MM.1S (cell line): Measurements from ENCODE around the gene CDC16.

Experiments
- CTCF ChIP-seq: fragments of 300-600 bp; sonication (generic); IDR thresholded peaks from 2 replicates; pipeline ENCODE4 v1.5.1; 2016; ENCODE audit warnings: antibody characterized with exemption, low read length, mixed read lengths
- EZH2 ChIP-seq: fragments of 300-600 bp; sonication (generic); optimal IDR thresholded peaks from 2 replicates; pipeline ENCODE3; 2017; ENCODE audit warnings: low read depth, mild to moderate bottlenecking, antibody characterized with exemption, low read length, mixed read lengths
- EZH2phosphoT487 ChIP-seq: fragments of 300-600 bp; sonication (generic); IDR thresholded peaks from 2 replicates; pipeline ENCODE4 v1.6.1; 2018; ENCODE audit warnings: antibody characterized with exemption, low read length

GRCh38 chr13:114310956-114311355 lies 76.3 kb downstream of the CDC16 start:
- no peak for TF ChIP-seq EZH2
- no peak for TF ChIP-seq CTCF
- TF ChIP-seq EZH2phosphoT487, result no peak
